WTC11 (cell line): Measurements from ENCODE around the gene PKHD1.

Experiments
- ESRRA ChIP-seq: sonication (generic); formaldehyde crosslinking; IDR thresholded peaks from 2 replicates; pipeline ENCODE4 v1.8.1; 2022; ENCODE audit warnings: mild to moderate bottlenecking, missing genetic modification reagents, borderline replicate concordance
- FOXK1 ChIP-seq: sonication (generic); formaldehyde crosslinking; IDR thresholded peaks from 2 replicates; pipeline ENCODE4 v1.8.0; 2022; ENCODE audit warnings: mild to moderate bottlenecking, moderate library complexity, missing genetic modification reagents
- IRF1 ChIP-seq: sonication (generic); formaldehyde crosslinking; IDR thresholded peaks from 2 replicates; pipeline ENCODE4 v1.8.0; 2023; ENCODE audit warnings: missing genetic modification reagents
- JUN ChIP-seq: sonication (generic); formaldehyde crosslinking; IDR thresholded peaks from 2 replicates; pipeline ENCODE4 v1.8.0; 2023; ENCODE audit warnings: mild to moderate bottlenecking, missing genetic modification reagents
- NFYB ChIP-seq: sonication (generic); formaldehyde crosslinking; conservative IDR thresholded peaks from 2 replicates; pipeline ENCODE4 v1.8.0; 2022; ENCODE audit warnings: low read depth, missing genetic modification reagents
- SMAD3 ChIP-seq: sonication (generic); formaldehyde crosslinking; IDR thresholded peaks from 2 replicates; pipeline ENCODE4 v1.8.0; 2022; ENCODE audit warnings: missing genetic modification reagents, mild to moderate bottlenecking, borderline replicate concordance
- ZBTB21 ChIP-seq: sonication (generic); formaldehyde crosslinking; IDR thresholded peaks from 2 replicates; pipeline ENCODE4 v1.8.1; 2023; ENCODE audit warnings: mild to moderate bottlenecking, missing genetic modification reagents, borderline replicate concordance
- ZNF138 ChIP-seq: sonication (generic); formaldehyde crosslinking; conservative IDR thresholded peaks from 2 replicates; pipeline ENCODE4 v1.8.1; 2022; ENCODE audit warnings: mild to moderate bottlenecking, moderate library complexity, missing genetic modification reagents
- TF ChIP-seq, protein P1 (sequence below): fragments of 200-600 bp; IDR thresholded peaks from 2 replicates; pipeline ENCODE4 v1.8.0; 2022; ENCODE audit warnings: antibody characterized with exemption
- TF ChIP-seq, protein P2 (sequence below): sonication (generic); formaldehyde crosslinking; IDR thresholded peaks from 2 replicates; pipeline ENCODE4 v1.8.1; 2023; ENCODE audit warnings: mild to moderate bottlenecking, missing genetic modification reagents, moderate library complexity
- TF ChIP-seq, protein P3 (sequence below): sonication (generic); formaldehyde crosslinking; IDR thresholded peaks from 2 replicates; pipeline ENCODE4 v1.8.0; 2022; ENCODE audit warnings: mild to moderate bottlenecking, missing genetic modification reagents
- TF ChIP-seq, protein P4 (sequence below): fragments of 250-450 bp; sonication (Bioruptor Pico); IDR thresholded peaks from 2 replicates; pipeline ENCODE4 v1.8.0; 2021; ENCODE audit warnings: mild to moderate bottlenecking
- TF ChIP-seq, protein P5 (sequence below): sonication (generic); formaldehyde crosslinking; IDR thresholded peaks from 2 replicates; pipeline ENCODE4 v1.8.0; 2023; ENCODE audit warnings: mild to moderate bottlenecking, missing genetic modification reagents
- TF ChIP-seq, protein P6 (sequence below): sonication (generic); formaldehyde crosslinking; IDR thresholded peaks from 2 replicates; pipeline ENCODE4 v1.8.1; 2023; ENCODE audit warnings: mild to moderate bottlenecking, missing genetic modification reagents

- TF ChIP-seq, protein P1, sequence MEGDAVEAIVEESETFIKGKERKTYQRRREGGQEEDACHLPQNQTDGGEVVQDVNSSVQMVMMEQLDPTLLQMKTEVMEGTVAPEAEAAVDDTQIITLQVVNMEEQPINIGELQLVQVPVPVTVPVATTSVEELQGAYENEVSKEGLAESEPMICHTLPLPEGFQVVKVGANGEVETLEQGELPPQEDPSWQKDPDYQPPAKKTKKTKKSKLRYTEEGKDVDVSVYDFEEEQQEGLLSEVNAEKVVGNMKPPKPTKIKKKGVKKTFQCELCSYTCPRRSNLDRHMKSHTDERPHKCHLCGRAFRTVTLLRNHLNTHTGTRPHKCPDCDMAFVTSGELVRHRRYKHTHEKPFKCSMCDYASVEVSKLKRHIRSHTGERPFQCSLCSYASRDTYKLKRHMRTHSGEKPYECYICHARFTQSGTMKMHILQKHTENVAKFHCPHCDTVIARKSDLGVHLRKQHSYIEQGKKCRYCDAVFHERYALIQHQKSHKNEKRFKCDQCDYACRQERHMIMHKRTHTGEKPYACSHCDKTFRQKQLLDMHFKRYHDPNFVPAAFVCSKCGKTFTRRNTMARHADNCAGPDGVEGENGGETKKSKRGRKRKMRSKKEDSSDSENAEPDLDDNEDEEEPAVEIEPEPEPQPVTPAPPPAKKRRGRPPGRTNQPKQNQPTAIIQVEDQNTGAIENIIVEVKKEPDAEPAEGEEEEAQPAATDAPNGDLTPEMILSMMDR, result peak; percentile 21; the same call in 1 of the 2 replicates
- TF ChIP-seq ZNF138 (CRISPR knock-in tag), result no peak
- no peak for TF ChIP-seq SMAD3
- no peak for TF ChIP-seq JUN (CRISPR knock-in tag)
- TF ChIP-seq, protein P2, sequence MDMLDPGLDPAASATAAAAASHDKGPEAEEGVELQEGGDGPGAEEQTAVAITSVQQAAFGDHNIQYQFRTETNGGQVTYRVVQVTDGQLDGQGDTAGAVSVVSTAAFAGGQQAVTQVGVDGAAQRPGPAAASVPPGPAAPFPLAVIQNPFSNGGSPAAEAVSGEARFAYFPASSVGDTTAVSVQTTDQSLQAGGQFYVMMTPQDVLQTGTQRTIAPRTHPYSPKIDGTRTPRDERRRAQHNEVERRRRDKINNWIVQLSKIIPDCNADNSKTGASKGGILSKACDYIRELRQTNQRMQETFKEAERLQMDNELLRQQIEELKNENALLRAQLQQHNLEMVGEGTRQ (CRISPR knock-in tag), result no peak
- no peak for TF ChIP-seq ZBTB21 (CRISPR knock-in tag)
- no peak for TF ChIP-seq NFYB (CRISPR knock-in tag)
- TF ChIP-seq, protein P3, sequence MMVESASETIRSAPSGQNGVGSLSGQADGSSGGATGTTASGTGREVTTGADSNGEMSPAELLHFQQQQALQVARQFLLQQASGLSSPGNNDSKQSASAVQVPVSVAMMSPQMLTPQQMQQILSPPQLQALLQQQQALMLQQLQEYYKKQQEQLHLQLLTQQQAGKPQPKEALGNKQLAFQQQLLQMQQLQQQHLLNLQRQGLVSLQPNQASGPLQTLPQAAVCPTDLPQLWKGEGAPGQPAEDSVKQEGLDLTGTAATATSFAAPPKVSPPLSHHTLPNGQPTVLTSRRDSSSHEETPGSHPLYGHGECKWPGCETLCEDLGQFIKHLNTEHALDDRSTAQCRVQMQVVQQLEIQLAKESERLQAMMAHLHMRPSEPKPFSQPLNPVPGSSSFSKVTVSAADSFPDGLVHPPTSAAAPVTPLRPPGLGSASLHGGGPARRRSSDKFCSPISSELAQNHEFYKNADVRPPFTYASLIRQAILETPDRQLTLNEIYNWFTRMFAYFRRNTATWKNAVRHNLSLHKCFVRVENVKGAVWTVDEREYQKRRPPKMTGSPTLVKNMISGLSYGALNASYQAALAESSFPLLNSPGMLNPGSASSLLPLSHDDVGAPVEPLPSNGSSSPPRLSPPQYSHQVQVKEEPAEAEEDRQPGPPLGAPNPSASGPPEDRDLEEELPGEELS (CRISPR knock-in tag), result no peak
- TF ChIP-seq, protein P4, sequence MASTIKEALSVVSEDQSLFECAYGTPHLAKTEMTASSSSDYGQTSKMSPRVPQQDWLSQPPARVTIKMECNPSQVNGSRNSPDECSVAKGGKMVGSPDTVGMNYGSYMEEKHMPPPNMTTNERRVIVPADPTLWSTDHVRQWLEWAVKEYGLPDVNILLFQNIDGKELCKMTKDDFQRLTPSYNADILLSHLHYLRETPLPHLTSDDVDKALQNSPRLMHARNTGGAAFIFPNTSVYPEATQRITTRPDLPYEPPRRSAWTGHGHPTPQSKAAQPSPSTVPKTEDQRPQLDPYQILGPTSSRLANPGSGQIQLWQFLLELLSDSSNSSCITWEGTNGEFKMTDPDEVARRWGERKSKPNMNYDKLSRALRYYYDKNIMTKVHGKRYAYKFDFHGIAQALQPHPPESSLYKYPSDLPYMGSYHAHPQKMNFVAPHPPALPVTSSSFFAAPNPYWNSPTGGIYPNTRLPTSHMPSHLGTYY (CRISPR knock-in tag), result no peak
- no peak for TF ChIP-seq FOXK1 (CRISPR knock-in tag)
- no peak for TF ChIP-seq ESRRA (CRISPR knock-in tag)
- TF ChIP-seq, protein P5, sequence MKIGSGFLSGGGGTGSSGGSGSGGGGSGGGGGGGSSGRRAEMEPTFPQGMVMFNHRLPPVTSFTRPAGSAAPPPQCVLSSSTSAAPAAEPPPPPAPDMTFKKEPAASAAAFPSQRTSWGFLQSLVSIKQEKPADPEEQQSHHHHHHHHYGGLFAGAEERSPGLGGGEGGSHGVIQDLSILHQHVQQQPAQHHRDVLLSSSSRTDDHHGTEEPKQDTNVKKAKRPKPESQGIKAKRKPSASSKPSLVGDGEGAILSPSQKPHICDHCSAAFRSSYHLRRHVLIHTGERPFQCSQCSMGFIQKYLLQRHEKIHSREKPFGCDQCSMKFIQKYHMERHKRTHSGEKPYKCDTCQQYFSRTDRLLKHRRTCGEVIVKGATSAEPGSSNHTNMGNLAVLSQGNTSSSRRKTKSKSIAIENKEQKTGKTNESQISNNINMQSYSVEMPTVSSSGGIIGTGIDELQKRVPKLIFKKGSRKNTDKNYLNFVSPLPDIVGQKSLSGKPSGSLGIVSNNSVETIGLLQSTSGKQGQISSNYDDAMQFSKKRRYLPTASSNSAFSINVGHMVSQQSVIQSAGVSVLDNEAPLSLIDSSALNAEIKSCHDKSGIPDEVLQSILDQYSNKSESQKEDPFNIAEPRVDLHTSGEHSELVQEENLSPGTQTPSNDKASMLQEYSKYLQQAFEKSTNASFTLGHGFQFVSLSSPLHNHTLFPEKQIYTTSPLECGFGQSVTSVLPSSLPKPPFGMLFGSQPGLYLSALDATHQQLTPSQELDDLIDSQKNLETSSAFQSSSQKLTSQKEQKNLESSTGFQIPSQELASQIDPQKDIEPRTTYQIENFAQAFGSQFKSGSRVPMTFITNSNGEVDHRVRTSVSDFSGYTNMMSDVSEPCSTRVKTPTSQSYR (CRISPR knock-in tag), result no peak
- TF ChIP-seq, protein P6, sequence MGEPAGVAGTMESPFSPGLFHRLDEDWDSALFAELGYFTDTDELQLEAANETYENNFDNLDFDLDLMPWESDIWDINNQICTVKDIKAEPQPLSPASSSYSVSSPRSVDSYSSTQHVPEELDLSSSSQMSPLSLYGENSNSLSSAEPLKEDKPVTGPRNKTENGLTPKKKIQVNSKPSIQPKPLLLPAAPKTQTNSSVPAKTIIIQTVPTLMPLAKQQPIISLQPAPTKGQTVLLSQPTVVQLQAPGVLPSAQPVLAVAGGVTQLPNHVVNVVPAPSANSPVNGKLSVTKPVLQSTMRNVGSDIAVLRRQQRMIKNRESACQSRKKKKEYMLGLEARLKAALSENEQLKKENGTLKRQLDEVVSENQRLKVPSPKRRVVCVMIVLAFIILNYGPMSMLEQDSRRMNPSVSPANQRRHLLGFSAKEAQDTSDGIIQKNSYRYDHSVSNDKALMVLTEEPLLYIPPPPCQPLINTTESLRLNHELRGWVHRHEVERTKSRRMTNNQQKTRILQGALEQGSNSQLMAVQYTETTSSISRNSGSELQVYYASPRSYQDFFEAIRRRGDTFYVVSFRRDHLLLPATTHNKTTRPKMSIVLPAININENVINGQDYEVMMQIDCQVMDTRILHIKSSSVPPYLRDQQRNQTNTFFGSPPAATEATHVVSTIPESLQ (CRISPR knock-in tag), result no peak
- TF ChIP-seq IRF1 (CRISPR knock-in tag), result no peak
These were observed at the start of gene PKHD1 for GRCh38 chr6:52087498-52087999.
